Muscle of arm (tissue), 12 donors: Measurements from ENCODE around the gene SLIT3. TPM values are rescaled to one million over a fixed set of nuclear protein-coding genes. Genes with fewer than 3 reads are reported as not detected.
A peak's percentile ranks its signal among the peaks of the same experiment; 100 is the strongest.
"Not testable (repeated sequence)": the region's sequence is repeated elsewhere in the genome, so short reads cannot be mapped to it uniquely, and the experiment has no call there.

Experiments
- DNase-seq: peaks from one replicate; pipeline ENCODE4 v3.0.0-alpha.2; 2013
- polyA plus RNA-seq, 12 donors: library from polyadenylated mRNA; unstranded; fragments of 120-200 nt; gene quantifications; one replicate each; pipeline ENCODE4 v1.2.1, GENCODE V29; 2013; ENCODE audit not compliant: insufficient read length in 12 of 12

The SLIT3 gene
- polyA plus RNA-seq, 12 donors, result 6.7 to 75.7 (median 10.9) TPM; not detected in 1

DNA sequence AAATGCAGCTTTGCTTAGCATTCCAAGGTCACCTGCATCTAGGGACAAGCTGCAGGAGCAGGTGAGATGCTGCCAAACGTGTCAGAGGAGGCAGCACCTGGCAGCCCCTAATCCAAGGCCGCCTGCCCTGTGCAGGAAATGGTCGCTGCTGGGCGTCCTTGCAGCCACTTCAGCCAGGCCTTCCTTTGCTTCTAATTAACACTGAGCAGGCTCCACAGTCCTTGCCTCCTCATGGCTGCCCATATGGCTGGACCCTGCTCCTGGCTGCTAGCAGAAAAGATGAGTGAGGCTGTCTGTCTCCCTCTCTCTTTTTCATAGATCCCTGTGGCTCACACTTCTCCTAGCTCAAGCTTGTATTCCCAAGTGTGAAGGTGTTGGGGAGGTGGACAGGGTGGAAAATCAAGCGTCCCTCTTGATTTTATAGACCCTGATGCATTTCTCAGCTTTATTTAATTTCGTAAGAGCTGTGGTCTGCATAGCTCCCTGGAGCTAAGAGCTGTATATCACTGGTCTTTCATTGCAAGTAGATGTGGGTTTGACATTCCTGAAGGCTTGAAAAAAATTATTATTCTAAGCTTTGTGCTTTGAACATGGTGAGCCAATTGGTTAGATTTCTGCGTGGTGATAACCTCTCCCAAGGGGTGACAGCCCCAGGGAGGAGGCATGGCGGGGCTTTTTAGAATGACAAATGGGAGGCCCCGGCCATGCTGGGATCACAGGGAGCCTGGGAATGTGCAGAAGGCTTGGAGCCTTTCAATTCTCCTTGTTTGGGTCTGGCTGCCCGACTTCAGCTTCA is 193.8 kb downstream of the SLIT3 start:
- DNase-seq, result no peak

GRCh38 chr5:169105582-169105981 is 195.4 kb downstream of the SLIT3 start:
- not testable (repeated sequence) for DNase-seq

- DNase-seq, result no peak
These were observed 195.9 kb downstream of the SLIT3 start for GRCh38 chr5:169104937-169105494.

GRCh38 chr5:169103586-169104181 is 197.3 kb downstream of the SLIT3 start:
- no peak for DNase-seq

GRCh38 chr5:169101966-169102365 is 199.0 kb downstream of the SLIT3 start:
- no peak for DNase-seq

DNA sequence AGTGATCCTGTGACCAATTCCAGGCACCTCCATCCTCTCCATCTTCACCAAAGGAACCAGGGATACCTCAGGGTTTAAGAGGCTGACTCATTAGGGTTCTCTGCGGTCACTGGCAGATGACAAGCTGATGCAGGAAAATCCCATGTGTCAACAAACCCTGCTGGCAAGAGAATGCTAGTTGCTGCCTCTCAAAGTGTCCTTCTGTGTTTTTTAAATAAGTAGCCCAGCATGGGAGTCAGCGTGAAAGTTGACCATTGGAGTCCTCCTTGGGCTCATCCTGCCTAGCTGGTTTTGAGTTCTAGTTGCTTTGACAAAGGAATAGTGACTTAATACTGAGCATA is 200.2 kb downstream of the SLIT3 start:
- DNase-seq, result no peak

DNA sequence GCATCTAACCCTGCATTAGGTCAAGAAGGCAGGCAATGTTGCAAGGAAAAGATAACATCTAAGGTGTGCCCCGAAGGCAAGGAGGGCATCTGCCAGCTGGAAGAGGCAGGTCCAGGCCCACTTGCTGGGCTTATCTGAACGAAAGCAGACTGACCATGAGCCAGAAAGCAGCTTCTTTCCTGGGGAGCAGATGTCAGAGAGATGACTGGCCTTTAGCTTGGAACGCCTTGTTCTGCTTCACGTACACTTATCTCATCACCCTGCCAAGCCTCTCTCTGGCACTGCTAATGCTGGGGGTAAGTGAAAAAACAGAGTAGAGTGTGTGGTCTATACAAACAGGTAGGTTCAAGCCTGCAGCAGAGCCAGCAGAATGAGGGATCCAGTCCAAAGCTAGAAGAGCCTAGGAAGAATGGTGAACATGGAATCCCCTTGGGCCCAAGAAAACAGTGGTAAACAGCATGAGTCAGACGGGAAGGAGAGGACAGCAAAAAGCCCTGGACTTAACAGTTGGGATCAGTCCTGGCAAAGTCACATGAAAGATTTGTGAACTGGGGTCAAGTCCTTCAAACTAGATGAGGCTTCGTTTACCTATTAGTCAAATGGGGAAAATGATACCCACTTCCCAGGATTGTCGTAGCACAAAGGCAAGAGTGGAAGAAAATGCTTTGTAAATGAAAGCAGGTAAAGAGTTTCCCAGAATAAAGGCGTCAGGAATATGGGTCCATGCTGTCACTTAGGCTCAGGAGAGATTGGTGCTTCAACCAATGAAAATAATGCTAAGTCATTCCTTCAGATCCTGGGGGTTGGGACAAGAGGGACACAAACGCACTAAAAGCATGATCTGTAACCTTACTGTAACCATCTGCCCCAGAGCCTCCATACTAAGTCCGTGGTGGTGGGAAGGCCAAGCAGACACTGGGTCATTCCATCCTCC is 200.9 kb downstream of the SLIT3 start:
- no peak for DNase-seq

GRCh38 chr5:169098331-169099121 is 202.4 kb downstream of the SLIT3 start:
- DNase-seq, result no peak

- DNase-seq, result peak; percentile 66
These were observed 203.3 kb downstream of the SLIT3 start for GRCh38 chr5:169097374-169098326.

DNA sequence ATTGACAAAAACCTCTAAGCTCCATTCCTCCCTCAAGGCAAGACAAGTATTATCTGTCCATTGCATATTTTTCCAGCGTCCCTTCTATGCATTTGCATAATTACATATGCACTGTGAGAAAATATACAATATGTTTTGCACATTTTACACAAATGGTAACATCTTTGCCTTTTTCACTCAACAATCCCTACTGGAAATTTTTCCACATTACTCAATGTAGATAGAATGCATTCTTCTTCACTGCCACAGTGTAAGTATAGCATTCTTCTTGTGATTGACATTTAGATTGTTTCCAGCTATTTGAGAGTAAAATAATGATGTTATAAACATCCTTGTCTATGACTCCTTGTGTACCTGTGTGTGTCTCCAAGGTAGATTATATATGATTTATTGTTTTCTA is 205.0 kb downstream of the SLIT3 start:
- DNase-seq, result no peak

GRCh38 chr5:169095410-169095960 is 205.5 kb downstream of the SLIT3 start:
- DNase-seq, result no peak

DNA sequence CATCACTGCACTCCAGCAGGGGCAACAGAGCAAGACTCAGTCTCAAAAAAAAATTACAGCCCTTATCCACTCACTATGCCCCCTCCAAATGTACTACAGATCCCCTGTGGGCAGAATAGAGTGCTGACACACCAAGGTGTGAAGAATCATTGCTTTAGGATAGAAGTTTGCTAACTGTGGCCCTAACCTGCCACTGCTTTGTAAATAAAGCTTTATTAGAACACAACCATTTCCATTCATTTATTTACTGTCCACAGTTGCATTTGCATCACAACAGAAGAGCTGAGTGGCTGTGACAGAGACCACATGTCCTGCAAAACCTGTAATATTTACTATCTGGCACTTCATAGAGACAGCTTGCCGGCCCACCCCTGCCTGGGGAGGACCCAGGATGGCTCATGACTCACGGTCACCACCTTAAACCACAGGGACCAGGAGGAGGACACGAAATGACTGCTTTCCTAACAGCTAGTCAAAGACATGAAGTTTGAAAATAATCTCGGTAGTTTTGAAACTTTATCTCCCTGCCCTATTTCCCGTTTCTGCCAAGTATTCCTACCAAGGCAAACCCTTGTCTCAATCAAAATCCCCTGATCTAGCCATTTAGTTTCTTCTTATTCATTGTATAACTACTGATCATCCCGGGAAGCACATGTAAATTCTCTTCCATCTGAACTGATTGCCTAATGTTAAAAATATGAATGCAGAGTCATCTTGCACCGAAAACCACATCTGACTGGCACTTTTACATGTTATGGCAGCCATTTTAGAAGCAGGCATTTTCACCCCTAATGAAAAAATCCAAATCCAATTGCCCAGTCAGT is 206.1 kb downstream of the SLIT3 start:
- DNase-seq, result no peak

DNA sequence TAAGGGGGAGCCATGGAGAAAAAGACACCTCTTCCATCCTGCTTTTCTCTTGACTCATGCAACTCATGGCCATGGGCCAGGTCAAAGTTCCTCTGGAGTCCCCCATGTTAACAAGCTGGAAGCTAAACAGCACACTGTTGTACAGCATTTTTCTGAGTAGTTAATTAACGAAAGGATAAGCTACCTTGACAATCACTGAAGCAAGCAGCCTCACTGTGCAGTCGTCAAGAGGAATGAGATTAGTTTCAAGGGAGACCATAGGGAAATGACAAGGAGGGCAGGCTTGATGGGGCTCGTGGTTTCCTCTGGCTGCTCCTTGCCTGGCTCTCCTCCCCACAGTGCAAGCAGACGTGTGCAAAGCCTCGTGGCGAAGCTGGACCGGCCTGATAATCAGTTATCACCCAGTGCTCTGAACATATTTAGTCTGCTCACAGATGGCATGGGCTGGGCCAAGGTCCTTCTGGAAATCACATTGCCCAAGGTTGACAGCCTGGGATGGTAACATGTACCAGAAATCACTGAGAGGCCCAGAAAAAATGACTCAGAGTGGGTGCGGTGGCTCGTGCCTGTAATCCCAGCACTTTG is 209.5 kb downstream of the SLIT3 start:
- DNase-seq, result no peak

DNA sequence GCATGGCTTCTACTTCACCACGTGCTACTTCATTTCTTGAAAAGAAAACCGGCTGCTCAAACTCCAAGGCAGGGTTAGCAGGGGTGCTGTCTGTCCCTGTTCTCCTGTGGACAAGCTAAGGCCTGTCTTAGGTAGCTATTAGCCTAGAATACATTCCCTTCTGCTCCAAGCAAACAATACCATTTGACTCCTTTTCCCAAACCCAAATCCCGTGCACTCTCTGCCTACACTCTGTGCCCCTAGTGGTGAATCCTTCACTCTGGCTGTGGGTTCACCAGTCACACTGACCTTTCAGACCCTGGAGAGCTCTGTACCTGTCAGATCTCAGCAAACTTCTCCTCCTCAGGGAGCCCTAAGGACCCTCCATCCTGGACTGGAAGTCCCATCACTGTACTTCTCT is 211.6 kb downstream of the SLIT3 start:
- DNase-seq, result no peak

DNA sequence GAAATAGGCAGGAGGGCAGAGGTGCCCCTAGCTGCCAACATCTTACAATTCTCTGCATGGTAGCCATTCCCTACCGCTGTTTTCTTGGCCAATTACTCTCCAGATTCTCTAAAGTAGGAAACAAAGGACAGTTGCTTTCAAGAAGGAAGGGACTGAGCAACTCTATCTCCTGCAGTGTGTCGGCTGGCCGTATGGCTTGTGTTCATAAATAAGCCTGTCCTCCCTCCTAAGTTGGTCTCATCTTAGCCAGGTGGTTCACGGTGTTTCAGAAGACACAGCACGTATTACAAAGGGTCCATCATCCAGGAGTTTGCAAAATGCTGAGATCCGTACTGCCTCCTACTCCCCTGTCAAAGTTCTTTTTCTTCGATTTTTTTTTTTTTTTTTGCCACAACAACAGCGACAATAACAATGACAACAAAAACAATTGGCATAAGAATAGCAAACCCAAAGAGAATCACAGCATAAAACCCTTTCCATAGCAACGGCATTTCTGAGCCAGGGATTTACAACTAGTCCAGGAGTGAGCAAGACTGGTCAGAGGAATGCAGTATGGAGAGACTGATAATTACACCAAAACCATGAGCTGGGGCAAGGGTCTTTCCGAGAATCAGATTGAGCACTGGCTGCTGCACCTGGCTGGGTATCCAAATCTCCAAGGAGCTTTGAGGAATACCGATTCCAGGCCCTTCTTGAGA is 212.8 kb downstream of the SLIT3 start:
- DNase-seq, result no peak

DNA sequence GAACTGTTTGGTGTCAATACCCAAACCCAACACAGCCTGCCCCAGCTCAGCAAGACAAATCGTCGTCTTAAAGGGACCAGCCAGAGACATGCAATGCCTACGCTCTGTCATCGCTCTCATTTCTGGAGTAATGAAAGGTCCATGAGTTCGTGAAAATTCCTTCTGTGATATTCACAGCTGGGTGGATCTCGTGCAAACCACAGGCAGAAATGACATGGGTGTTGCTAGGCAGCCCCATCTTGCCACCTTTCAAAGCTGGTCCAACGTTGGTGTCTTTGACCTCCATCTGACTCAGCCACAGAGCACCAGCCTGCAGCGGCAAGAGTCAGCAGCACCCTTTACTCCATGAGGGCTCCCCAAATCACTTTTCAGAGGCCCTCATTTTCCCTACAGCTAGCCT is 215.3 kb downstream of the SLIT3 start:
- DNase-seq, result no peak

DNA sequence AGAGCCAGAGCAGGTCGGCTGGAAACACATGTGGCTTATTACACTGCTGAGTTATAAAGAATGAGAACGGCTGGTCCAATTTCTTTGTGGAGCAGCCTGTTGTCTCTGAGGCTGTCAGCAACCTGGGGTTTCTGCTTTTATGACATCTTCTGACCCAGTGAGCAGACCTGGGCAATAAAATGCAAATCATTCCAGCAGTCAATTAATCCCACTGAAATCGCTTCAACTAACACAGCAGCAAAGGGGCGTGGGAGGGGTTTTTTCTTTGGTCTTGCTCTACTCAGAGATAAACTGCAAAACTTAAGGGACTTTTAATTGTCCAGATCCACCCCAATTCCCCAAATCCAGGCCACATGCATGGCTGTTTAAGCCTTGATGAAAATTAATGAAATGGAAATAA is 215.7 kb downstream of the SLIT3 start:
- no peak for DNase-seq

- no peak for DNase-seq
These were observed 216.2 kb downstream of the SLIT3 start for GRCh38 chr5:169084775-169085174.
